Measurements from ENCODE around the gene HIF3A. TPM values are rescaled to one million over a fixed set of nuclear protein-coding genes. Genes with fewer than 3 reads are reported as not detected.
"Not testable (repeated sequence)": the region's sequence is repeated elsewhere in the genome, so short reads cannot be mapped to it uniquely, and the experiment has no call there.

HIF3A gene
- total RNA-seq: not detected

DNA sequence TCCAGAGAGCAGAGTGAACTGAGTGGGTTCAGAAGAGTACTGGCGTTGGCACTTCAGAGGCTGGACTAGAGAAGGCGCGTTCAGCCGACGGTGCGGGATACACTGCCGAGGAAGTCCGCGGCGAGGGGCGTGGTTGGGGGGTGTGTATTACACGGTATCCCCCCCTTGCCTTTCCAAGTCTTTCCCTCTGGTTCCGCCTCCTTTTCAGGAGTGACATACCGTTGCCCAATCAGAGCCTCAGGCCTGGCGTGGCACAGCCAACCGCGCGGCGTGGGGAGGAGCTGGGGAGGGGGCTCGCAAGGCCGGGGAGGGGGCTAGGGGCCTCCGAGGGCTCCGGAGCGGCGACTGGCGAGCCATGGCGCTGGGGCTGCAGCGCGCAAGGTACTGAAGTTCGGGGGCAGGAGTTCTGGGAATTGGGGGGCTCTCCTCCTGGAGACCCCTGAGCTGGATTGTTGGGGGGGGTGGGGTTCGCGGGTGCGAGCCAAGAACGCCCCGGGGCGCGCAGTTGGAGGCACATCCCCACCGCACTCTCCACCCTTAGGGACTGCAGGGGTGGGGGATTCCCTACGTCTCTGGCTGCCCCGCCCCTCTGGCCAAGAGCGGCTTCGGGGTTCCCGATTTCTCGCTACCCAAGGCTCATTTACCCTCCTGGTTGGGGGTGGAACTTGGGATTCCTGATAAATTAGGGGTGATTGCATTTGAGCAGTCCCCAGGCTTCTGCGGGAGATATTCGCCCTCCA, at the start of gene HIF3A:
TSS of gene HIF3A (plus strand) at position 321 of the 740 bp plus-strand sequence. CDS start at position 356, 35 bp downstream.
- H3K27me3 Mint-ChIP-seq: peaks cover 33% of the 10 kb centered on the region
- H3K4me1 Mint-ChIP-seq: no peaks in the 10 kb centered on the region

DNA sequence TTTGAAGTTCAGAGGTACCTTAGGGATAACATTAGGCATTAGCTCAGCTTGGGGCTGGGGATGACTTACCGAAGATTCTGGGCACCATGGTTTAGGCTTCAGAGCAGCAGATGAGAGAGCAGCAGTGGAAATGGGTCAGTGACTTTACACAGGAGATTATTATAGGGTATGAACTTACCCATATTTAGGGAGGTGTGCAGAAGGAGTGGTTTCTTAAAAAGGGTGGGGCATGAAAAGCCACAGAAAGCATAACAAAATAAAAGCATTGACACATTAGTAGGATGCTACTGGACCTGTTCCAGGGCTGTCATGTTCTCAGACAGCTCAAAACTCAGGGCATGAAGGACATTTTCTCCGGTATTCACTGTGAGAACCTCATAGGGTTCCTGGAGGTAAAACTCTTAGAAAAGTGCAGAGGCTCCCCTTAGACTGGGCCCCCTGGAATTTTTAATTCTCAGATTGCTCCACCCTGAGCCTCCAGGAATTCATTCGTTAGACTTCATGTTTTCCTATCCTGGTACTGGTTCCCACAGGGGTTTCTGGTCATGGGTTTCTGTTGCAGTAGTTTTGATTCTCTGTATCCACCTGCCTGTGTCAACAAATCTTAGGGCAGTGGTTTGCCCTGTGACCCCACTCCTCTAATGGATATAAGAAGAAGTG, 46.6 kb upstream of the HIF3A start:
- H3K9me3 Mint-ChIP-seq (ENCODE audit: low read depth): peaks cover 2% of the 10 kb centered on the region
- H3K27me3 Mint-ChIP-seq: peaks cover 76% of the 10 kb centered on the region

More for the DNA sequence above, at the start of gene HIF3A:
- H3K4me3 Mint-ChIP-seq: no peak within 1 kb of the TSS
- no peak for DNase-seq
- CTCF ChIA-PET: no interaction called here
- no peaks in the 10 kb centered on the region for H3K36me3 Mint-ChIP-seq
- H3K27ac Mint-ChIP-seq: no peak within 1 kb of the TSS
- no peak for ATAC-seq
- no peaks in the 10 kb centered on the region for H3K9me3 Mint-ChIP-seq (ENCODE audit: low read depth)

DNA sequence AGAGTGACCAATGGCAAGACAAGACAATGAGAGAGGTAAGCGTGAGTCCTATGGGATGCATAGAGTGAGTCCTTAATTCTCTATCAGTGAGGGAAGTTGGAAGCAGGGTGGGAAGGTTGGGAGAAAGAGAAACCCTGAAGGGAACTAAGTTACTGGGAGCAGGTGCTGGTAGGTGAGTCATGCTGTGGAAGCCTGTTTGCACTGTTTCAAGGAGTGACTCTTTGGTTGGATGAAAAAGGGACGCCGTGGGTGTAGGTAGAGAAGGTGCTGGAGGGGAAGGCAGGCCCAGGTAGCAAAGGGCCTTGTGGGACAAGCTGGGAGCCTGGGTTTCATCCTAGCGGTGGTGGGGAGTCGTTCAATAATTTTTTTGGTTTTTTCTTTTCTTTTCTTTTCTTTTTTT, 45.4 kb upstream of the HIF3A start:
- Mint-ChIP-seq H3K27me3 (peaks cover 78% of the 10 kb centered on the region), H3K27ac (no peak overlapping the region), H3K9me3 (ENCODE audit: low read depth) (peaks cover 2% of the 10 kb centered on the region), H3K4me1 (peaks cover 6% of the 10 kb centered on the region), H3K4me3 (no peak overlapping the region), H3K36me3 (no peaks in the 10 kb centered on the region)
- CTCF ChIA-PET: interaction anchor here (1.2 kb wide), 1 partner anchor 223 kb away, joined by 3 read pairs; no protein-coding TSS in a partner anchor
- ATAC-seq (no peak), DNase-seq (no peak)

More for the DNA sequence above, 46.6 kb upstream of the HIF3A start:
- Mint-ChIP-seq H3K4me1 (peaks cover 6% of the 10 kb centered on the region), H3K4me3 (no peak overlapping the region), H3K36me3 (no peaks in the 10 kb centered on the region), H3K27ac (no peak overlapping the region)
- CTCF ChIA-PET: no interaction called here
- ATAC-seq: no peak
- no peak for DNase-seq

DNA sequence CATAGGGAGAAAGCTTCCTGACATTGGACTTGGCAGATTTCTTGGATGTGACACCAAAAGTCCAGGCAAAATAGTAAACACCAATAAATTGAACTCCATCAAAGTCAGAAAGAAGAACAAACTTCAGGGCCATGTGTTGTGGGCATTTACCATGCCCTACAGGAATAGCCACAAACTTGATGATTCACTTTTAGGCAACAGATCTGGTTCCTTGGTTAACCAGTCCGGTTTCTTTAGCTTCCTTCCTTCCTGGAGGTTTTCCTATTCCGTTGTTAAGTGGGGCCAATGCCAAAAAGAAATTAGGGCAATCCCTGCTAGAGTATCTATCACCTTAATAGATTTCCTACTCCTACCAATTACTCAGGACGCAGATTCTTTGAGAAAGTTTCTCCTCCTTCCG, 42.1 kb upstream of the HIF3A start:
- Mint-ChIP-seq H3K36me3 (no peaks in the 10 kb centered on the region), H3K4me1 (peaks cover 6% of the 10 kb centered on the region), H3K4me3 (no peak overlapping the region), H3K9me3 (ENCODE audit: low read depth) (peaks cover 2% of the 10 kb centered on the region), H3K27me3 (peaks cover 74% of the 10 kb centered on the region), H3K27ac (no peak overlapping the region)
- ATAC-seq (no peak), DNase-seq (no peak)
- CTCF ChIA-PET: interaction anchor here (0.8 kb wide), 1 partner anchor 201 kb away, joined by 3 read pairs; no protein-coding TSS in a partner anchor

DNA sequence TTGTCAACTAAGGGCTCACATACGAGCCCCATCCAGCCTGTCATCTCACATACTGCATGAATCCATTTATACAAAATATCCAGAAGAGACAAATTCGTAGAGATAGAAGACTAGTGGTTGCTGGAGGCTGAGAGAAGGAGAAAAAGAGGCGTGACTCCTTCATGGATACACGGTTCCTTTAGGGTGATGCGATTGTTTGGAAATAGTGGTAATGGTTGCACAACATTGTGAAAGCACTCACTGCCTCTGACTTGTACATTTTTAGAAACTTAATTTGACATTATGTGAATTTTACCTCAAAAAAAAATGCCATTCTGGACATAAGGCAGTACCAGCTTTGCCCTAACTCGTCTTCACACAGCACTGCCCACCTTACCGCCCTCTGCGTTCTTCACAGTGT, 40.0 kb upstream of the HIF3A start:
- Mint-ChIP-seq H3K27me3 (peaks cover 75% of the 10 kb centered on the region), H3K4me3 (no peak overlapping the region), H3K9me3 (ENCODE audit: low read depth) (peaks cover 2% of the 10 kb centered on the region), H3K36me3 (no peaks in the 10 kb centered on the region), H3K4me1 (peaks cover 6% of the 10 kb centered on the region), H3K27ac (no peak overlapping the region)
- DNase-seq (no peak), ATAC-seq (no peak)
- CTCF ChIA-PET: no interaction called here

DNA sequence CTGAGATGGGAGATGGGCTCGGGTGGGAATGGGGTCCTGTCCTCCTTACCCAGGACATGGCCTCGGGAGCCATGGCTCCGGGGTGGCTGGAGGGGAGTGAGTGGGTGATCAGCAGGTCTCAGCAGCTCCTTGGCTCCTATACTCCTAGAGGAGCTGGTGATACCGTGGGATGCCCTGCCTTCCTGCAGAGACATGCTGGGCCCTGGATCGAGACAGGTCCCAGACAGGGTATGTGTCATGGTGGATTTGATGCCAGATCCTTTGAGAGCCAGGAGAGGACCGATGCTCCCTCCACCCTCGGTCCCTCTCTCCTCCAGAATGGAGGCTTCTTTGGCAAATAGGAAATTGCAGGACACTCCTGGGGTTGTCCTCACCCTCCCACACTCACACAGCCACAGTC, 35.3 kb upstream of the HIF3A start:
- not testable (repeated sequence) for H3K36me3 Mint-ChIP-seq; H3K9me3 Mint-ChIP-seq (ENCODE audit: low read depth); DNase-seq; H3K4me3 Mint-ChIP-seq; ATAC-seq; H3K27ac Mint-ChIP-seq
- CTCF ChIA-PET: interaction anchor here (1.9 kb wide), 1 partner anchor 233 kb away, joined by 6 read pairs; no protein-coding TSS in a partner anchor
- Mint-ChIP-seq H3K4me1 (peaks cover 14% of the 10 kb centered on the region), H3K27me3 (peaks cover 75% of the 10 kb centered on the region)

DNA sequence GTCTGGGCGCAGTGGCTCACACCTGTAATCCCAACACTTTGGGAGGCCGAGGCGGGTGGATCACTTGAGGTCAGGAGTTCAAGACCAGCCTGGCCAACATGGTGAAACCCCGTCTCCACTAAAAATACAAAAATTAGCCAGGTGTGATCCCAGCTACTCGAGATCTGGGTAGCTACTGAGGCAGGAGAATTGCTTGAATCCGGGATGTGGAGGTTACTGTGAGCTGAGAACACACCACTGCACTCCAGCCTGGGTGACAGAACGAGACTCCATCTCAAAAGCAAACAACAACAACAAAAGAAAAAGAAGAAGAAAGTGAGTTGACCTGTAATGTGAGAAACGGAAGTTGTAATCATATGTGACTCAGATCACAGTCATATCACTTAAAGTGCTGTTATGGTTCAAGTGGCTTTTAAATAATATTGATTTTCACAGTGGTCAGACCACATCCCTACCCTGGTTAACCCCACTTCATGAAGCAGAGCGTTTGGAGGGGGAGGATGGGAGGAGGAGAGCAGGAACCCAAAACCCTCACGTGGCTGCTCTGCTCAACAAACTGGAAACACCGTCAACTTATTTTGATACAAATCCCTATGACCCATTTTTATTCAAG, 34.1 kb upstream of the HIF3A start:
- H3K4me3 Mint-ChIP-seq; H3K9me3 Mint-ChIP-seq (ENCODE audit: low read depth); H3K36me3 Mint-ChIP-seq: not testable (repeated sequence)
- Mint-ChIP-seq H3K27me3 (peaks cover 75% of the 10 kb centered on the region), H3K27ac (peak overlapping the region; percentile 84), H3K4me1 (peaks cover 14% of the 10 kb centered on the region)
- ATAC-seq: peak; percentile 85
- CTCF ChIA-PET: interaction anchor here (1.0 to 1.9 kb wide), 4 partner anchors 18 to 236 kb away, joined by 3 to 6 read pairs (median 4); no protein-coding TSS in a partner anchor
- DNase-seq: peak; percentile 88

DNA sequence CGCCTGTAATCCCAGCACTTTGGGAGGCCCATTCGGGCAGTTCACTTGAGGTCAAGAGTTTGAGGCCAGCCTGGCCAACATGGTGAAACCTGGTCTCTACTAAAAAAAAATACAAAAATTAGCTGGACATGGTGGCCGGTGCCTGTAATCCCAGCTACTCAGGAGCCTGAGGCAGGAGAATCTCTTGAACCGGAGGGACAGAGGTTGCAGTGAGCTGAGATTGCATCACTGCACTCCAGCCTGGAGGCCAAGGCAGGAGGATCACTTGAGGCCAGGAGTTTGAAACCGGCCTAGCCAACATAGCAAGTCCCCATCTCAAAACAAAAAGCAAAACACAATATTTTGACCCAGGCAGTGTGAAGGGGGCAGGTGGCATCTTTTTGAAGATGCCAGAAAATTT, 32.0 kb upstream of the HIF3A start:
- H3K4me1 Mint-ChIP-seq: peaks cover 17% of the 10 kb centered on the region
- H3K9me3 Mint-ChIP-seq (ENCODE audit: low read depth); H3K36me3 Mint-ChIP-seq; H3K4me3 Mint-ChIP-seq; ATAC-seq; H3K27ac Mint-ChIP-seq; DNase-seq: not testable (repeated sequence)
- peaks cover 79% of the 10 kb centered on the region for H3K27me3 Mint-ChIP-seq
- CTCF ChIA-PET: interaction anchor here (0.6 to 5.0 kb wide), 25 partner anchors 16 to 448 kb away, joined by 3 to 79 read pairs (median 3); partner anchors contain the start of gene PPP5C

DNA sequence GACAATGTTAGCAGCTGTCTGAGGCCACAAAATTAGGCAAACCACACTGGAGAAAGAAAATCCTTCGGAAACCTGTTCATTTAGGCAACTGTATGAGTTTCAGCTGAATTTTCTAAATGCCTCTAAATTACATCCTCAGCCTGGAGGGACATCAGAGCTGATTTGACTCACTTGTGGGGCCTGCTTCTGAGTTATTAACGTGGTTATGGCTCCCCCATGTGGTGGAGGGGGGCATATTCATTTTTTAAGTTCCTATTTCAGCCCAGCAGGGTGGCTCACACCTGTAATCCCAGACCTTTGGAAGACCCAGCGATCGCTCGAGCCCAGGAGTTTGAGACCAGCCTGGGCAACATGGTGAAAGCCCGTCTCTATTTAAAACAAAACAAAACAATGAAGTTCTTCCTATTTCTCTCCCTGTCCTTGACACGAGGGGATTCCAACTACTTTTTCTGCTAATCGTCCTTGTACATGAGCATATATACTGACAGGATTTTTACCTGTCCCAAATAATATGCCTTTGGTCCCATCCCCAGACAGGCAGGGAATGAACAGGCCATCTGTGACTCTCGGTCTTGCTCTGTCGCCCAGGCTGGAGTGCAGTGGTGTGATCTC, 31.5 kb upstream of the HIF3A start:
- Mint-ChIP-seq H3K4me3 (no peak overlapping the region), H3K4me1 (peaks cover 17% of the 10 kb centered on the region), H3K9me3 (ENCODE audit: low read depth) (no peaks in the 10 kb centered on the region), H3K27me3 (peaks cover 78% of the 10 kb centered on the region), H3K36me3 (peaks cover 1% of the 10 kb centered on the region), H3K27ac (no peak overlapping the region)
- CTCF ChIA-PET: interaction anchor here (0.6 to 5.0 kb wide), 24 partner anchors 15 to 448 kb away, joined by 3 to 79 read pairs (median 4); partner anchors contain the start of gene PPP5C
- DNase-seq (peak; percentile 80), ATAC-seq (peak; percentile 76)

DNA sequence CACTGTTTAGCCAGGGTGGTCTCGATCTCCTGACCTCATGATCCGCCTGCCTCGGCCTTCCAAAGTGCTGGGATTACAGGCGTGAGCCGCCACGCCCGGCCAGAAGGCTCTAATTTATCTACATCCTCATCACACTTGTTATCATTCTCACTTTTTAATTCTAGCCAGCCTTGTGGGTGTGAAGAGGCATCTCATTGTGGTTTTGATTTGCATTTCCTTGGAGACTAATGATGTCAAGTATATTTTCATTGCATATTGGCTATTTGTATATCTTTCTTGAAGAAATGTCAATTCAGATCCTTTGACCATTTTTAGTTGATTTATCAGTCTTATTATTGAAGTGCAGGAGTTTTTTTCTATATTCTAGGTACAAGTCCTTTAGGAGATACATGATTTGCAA, 27.7 kb upstream of the HIF3A start:
- Mint-ChIP-seq H3K4me3 (no peak overlapping the region), H3K27me3 (peaks cover 78% of the 10 kb centered on the region), H3K27ac (no peak overlapping the region), H3K4me1 (peaks cover 3% of the 10 kb centered on the region), H3K9me3 (ENCODE audit: low read depth) (no peaks in the 10 kb centered on the region), H3K36me3 (no peaks in the 10 kb centered on the region)
- no peak for DNase-seq
- CTCF ChIA-PET: interaction anchor here (0.8 to 5.0 kb wide), 2 partner anchors 12 to 242 kb away, joined by 3 to 79 read pairs; no protein-coding TSS in a partner anchor
- ATAC-seq: no peak

DNA sequence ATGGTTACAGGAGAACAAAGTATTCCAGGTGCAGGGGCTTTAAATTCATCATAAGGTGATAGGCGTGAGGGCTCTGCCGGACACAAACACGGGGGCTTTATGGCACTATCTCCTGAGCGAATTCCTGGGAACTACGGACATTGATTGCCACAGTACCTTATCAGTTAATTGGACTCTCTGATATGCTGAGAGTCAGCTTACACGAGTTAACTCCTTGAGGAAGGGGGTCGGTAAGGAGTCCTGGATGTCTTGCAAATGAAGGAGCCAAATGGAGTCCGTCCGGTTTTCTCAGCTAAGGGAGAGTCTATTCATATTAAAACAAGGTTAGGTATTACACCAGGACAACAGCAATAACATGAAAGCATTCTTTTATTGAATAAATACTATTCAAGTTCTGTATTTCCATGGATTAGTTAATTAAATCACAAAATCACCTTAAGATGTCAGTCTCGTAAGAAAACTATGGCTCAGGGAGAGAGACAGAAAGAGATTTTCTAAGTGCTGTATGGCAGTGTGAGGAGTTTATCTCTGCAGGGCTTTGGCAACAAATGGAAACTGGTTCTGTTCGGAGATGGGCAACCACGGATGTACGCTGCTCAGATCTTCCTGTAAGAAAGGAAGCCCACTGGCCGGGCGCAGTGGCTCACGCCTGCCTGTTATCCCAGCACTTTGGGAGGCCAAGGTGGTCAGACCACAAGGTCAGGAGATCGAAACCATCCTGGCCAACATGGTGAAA, 26.2 kb upstream of the HIF3A start:
- Mint-ChIP-seq H3K27me3 (peaks cover 63% of the 10 kb centered on the region), H3K27ac (no peak overlapping the region), H3K4me3 (no peak overlapping the region), H3K4me1 (peaks cover 3% of the 10 kb centered on the region), H3K36me3 (no peaks in the 10 kb centered on the region), H3K9me3 (ENCODE audit: low read depth) (no peaks in the 10 kb centered on the region)
- ATAC-seq (no peak), DNase-seq (no peak)
- CTCF ChIA-PET: interaction anchor here (1.1 to 1.4 kb wide), 3 partner anchors 11 to 242 kb away, joined by 3 to 6 read pairs (median 3); no protein-coding TSS in a partner anchor

DNA sequence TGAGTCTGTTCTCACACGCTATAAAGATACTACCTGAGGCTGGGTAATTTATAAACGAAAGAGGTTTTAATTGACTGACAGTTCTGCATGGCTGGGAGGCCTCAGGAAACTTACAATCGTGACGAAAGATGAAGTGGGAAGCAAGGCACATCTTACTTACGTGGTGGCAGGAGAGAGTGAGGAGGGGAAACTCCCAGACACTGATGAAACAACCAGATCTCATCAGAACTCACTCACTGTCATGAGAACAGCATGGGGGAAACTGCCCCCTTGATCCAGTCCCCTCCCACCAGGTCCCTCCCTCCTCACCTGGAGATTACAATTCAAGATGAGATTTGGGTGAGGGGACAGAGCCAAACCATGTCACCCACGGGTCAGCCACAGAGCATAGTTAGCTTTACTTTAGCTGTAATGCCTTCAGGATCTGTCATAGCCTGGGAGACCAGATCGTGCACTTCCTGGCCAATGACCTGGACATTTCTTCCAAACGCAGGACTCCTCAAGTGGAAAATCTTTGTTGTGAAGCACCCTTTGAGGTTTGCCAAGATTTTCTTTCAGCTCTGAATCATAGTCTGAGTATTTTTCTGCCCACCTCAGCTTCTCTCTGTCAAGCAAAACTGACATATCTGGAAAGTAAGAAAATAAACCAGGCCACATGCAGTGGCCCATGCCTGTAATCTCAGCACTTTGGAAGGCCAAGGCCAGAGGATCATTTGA, 25.2 kb upstream of the HIF3A start:
- ATAC-seq (no peak), DNase-seq (no peak)
- Mint-ChIP-seq H3K36me3 (no peaks in the 10 kb centered on the region), H3K9me3 (ENCODE audit: low read depth) (no peaks in the 10 kb centered on the region), H3K27ac (no peak overlapping the region), H3K27me3 (peaks cover 54% of the 10 kb centered on the region), H3K4me3 (no peak overlapping the region), H3K4me1 (peaks cover 3% of the 10 kb centered on the region)
- CTCF ChIA-PET: interaction anchor here (1.1 to 1.6 kb wide), 3 partner anchors 9 to 258 kb away, joined by 3 to 6 read pairs (median 3); no protein-coding TSS in a partner anchor
